K562 (cell line): ENCODE data around the gene MARK3. TPM values are rescaled to one million over a fixed set of nuclear protein-coding genes. Genes with fewer than 3 reads are reported as not detected.
A peak's percentile ranks its signal among the peaks of the same experiment; 100 is the strongest.

Experiments
- ATAC-seq: fragments of 200-7000 bp; cut with Tn5 transposase; 3 replicates; pipeline ENCODE4 v1.9.1; 2020; ENCODE audit warnings: moderate library complexity
- BruUV-seq: library from RNA; stranded (reverse); fragments of 400-500 nt; replicated peaks from 2 replicates; lab custom pipeline; 2021; lab: Mats Ljungman, UMichigan
- CTCF ChIA-PET: fragments of 300-600 bp; formaldehyde crosslinking; extraction: SDS; loops from one replicate; lab custom pipeline; 2021; ENCODE audit warnings: low intra/inter-chr PET ratio; lab: Yijun Ruan, JAX
- POLR2A ChIA-PET: fragments of 300-600, 350-650 bp; sonication (Branson Sonifier 250); formaldehyde crosslinking; extraction: SDS; loops from one replicate; lab custom pipeline; 2021; ENCODE audit warnings: antibody characterized with exemption, inconsistent platforms; lab: Yijun Ruan, JAX
- DNase-seq, 4 experiments: peaks; one replicate each; pipeline versions ENCODE4 v3.0.0 to v3.0.0-alpha.2; 2011 to 2018; ENCODE audit warnings: low spot score in 3 of 4, mixed read lengths in 3 of 4; ENCODE audit errors: extremely low read depth in 1 of 4
- FAIRE-seq: peaks from 2 replicates; lab custom pipeline; 2011; peaks lifted over from hg19 to GRCh38; lab: Jason Lieb, UNC
- H2AFZ ChIP-seq: 2 replicates; pipeline ENCODE4 v1.6.0; 2011; ENCODE audit warnings: low read depth, low read length, control low read depth, inconsistent platforms
- H3K27ac ChIP-seq: fragments of 200-600 bp; 3 replicates; pipeline ENCODE4 v1.8.0; 2011; ENCODE audit warnings: low read depth, mild to moderate bottlenecking, control low read depth, inconsistent platforms, low read length, moderate library complexity, mixed read lengths; ENCODE audit errors: extremely low read depth
- H3K27me3 ChIP-seq, 2 experiments: fragments of 300-600 bp in 1 of 2; 2 replicates in 1 of 2; 3 replicates in 1 of 2; pipeline versions ENCODE4 v1.6.0 to v1.8.0; 2011; ENCODE audit warnings: inconsistent platforms in 2 of 2, low read length in 2 of 2, mild to moderate bottlenecking in 1 of 2, mixed read lengths in 1 of 2, moderate library complexity in 1 of 2; ENCODE audit not compliant: control insufficient read depth in 2 of 2, insufficient read depth in 2 of 2
- H3K36me3 ChIP-seq: fragments of 300-600 bp; 3 replicates; pipeline ENCODE4 v1.8.0; 2011; ENCODE audit warnings: mild to moderate bottlenecking, low read length, inconsistent platforms; ENCODE audit not compliant: control insufficient read depth, insufficient read depth
- H3K4me1 ChIP-seq, 2 experiments: fragments of 200-600 bp in 1 of 2; replicated peaks in 1 of 2; 2 replicates in 1 of 2; 3 replicates in 1 of 2; pipeline versions ENCODE4 v1.5.1 to v1.8.0; 2011; ENCODE audit warnings: inconsistent platforms in 2 of 2, low read length in 2 of 2, mild to moderate bottlenecking in 1 of 2, mixed read lengths in 1 of 2, moderate library complexity in 1 of 2; ENCODE audit not compliant: control insufficient read depth in 2 of 2, insufficient read depth in 2 of 2
- H3K4me2 ChIP-seq: 2 replicates; pipeline ENCODE4 v1.6.1; 2011; ENCODE audit warnings: low read length, control low read depth, inconsistent platforms, mixed read lengths; ENCODE audit not compliant: insufficient read depth
- H3K4me3 ChIP-seq: fragments of 200-600 bp; sonication (generic), shearing (Covaris generic); 2 replicates; pipeline ENCODE4 v1.5.1; 2016; ENCODE audit warnings: control low read depth, inconsistent platforms
- H3K79me2 ChIP-seq: fragments of 200-600 bp; 3 replicates; pipeline ENCODE4 v1.8.0; 2011; ENCODE audit warnings: low read length, inconsistent platforms; ENCODE audit not compliant: control insufficient read depth, insufficient read depth
- H3K9ac ChIP-seq, 2 experiments: 2 replicates each; pipeline versions ENCODE4 v1.6.0 to v1.6.1; 2011; ENCODE audit warnings: low read depth in 2 of 2, low read length in 2 of 2, control low read depth in 1 of 2, inconsistent platforms in 1 of 2, mild to moderate bottlenecking in 1 of 2, mixed read lengths in 1 of 2; ENCODE audit not compliant: insufficient read depth in 1 of 2
- H3K9me1 ChIP-seq: one replicate; pipeline ENCODE4 v1.6.0; 2011; ENCODE audit warnings: inconsistent platforms, mild to moderate bottlenecking, low read length, moderate library complexity; ENCODE audit not compliant: control insufficient read depth, insufficient read depth
- H3K9me3 ChIP-seq: replicated peaks from 2 replicates; pipeline ENCODE4 v1.5.1; 2011; ENCODE audit warnings: low read depth, low read length, inconsistent platforms; ENCODE audit not compliant: control insufficient read depth, insufficient read depth
- H4K20me1 ChIP-seq: replicated peaks from 2 replicates; pipeline ENCODE4 v1.6.1; 2011; ENCODE audit warnings: low read length, inconsistent platforms, mixed read lengths; ENCODE audit not compliant: control insufficient read depth, insufficient read depth
- CEBPB ChIP-seq: fragments of 450-650 bp; IDR thresholded peaks from 2 replicates; pipeline ENCODE4 v1.6.1; 2016; ENCODE audit warnings: missing genetic modification characterization, missing compliant biosample characterization
- FOS ChIP-seq: IDR thresholded peaks from 3 replicates; pipeline ENCODE4 v1.6.1; 2011; ENCODE audit not compliant: insufficient read length; ENCODE audit errors: extremely low read depth
- FOXA1 ChIP-seq: fragments of 450-650 bp; IDR thresholded peaks from 2 replicates; pipeline ENCODE4 v1.6.1; 2016; ENCODE audit warnings: mild to moderate bottlenecking, borderline replicate concordance
- NKRF ChIP-seq: fragments of 450-650 bp; IDR thresholded peaks from 2 replicates; pipeline ENCODE4 v1.6.1; 2016; ENCODE audit warnings: borderline replicate concordance
- NR2C1 ChIP-seq, 2 experiments: fragments of 450-650 bp; IDR thresholded peaks; 2 replicates each; pipeline ENCODE4 v1.6.1; 2017; ENCODE audit warnings: mild to moderate bottlenecking in 2 of 2, antibody characterized with exemption in 1 of 2, inconsistent platforms in 1 of 2, missing compliant biosample characterization in 1 of 2, missing genetic modification characterization in 1 of 2
- RBBP5 ChIP-seq: fragments of 200-600 bp; sonication (generic); IDR thresholded peaks from 2 replicates; pipeline ENCODE4 v1.6.1; 2012; ENCODE audit warnings: borderline replicate concordance, mild to moderate bottlenecking, low read length, control low read depth, inconsistent platforms; ENCODE audit not compliant: insufficient read depth, poor library complexity, severe bottlenecking
- SAP30 ChIP-seq: fragments of 200-600 bp; sonication (generic); IDR thresholded peaks from 2 replicates; pipeline ENCODE4 v1.6.1; 2012; ENCODE audit warnings: borderline replicate concordance, low read depth, mild to moderate bottlenecking, moderate library complexity, low read length, control low read depth, inconsistent platforms; ENCODE audit not compliant: insufficient read depth, poor library complexity, severe bottlenecking
- SIN3A ChIP-seq, 2 experiments: fragments of 150-350 bp in 1 of 2; IDR thresholded peaks; 2 replicates each; pipeline ENCODE4 v1.6.1; 2011 to 2016; ENCODE audit warnings: borderline replicate concordance in 2 of 2, low read depth in 2 of 2, low read length in 2 of 2, mild to moderate bottlenecking in 2 of 2, moderate library complexity in 2 of 2; ENCODE audit not compliant: control insufficient read depth in 1 of 2
- SMAD4 ChIP-seq: fragments of 250-450 bp; sonication (Bioruptor Pico); conservative IDR thresholded peaks from 2 replicates; pipeline ENCODE4 v1.8.0; 2021; ENCODE audit warnings: inconsistent platforms, mild to moderate bottlenecking, moderate library complexity
- TAF1 ChIP-seq: IDR thresholded peaks from 2 replicates; pipeline ENCODE4 v1.6.1; 2011; ENCODE audit warnings: mild to moderate bottlenecking, low read length, moderate library complexity; ENCODE audit not compliant: insufficient read depth, control insufficient read depth, severe bottlenecking; ENCODE audit errors: extremely low read depth
- WGBS: fragments of 100-300 bp; shearing (Covaris generic); methylation state at CpG from one replicate; pipeline ENCODE4 v1.1.6; 2016; ENCODE audit warnings: low coverage, mixed read lengths; ENCODE audit not compliant: insufficient coverage; ENCODE audit errors: missing lambda C conversion rate; 5-methylcytosine and 5-hydroxymethylcytosine counted together
- in situ Hi-C: fragments of 300-500 bp; cut with MboI; formaldehyde crosslinking; loops from 4 replicates; pipeline ENCODE4 v1.15.0; 2018; ENCODE audit warnings: inconsistent platforms, mixed read lengths
- intact Hi-C: fragments of 100-400 bp; cut with micrococcal nuclease; formaldehyde crosslinking; loops from 2 replicates; pipeline ENCODE4 v1.14.2; 2022
- polyA plus RNA-seq, 8 experiments: library from polyadenylated mRNA; depleted of rRNA in 4 of 8; stranded (reverse) in 5 of 8; unstranded in 3 of 8; fragments of >200 nt; fragmentation: Nextera tagmentation in 2 of 8; fragmentation: Illumina TruSeq in 1 of 8; extraction: Ambion mirVana in 2 of 8; extraction: Trizol in 1 of 8; gene quantifications; 2 replicates each; pipeline versions ENCODE4 v1.2.1 to v1.2.3, GENCODE V29; 2011 to 2014; ENCODE audit warnings: inconsistent platforms in 1 of 8, missing spikeins in 1 of 8
- total RNA-seq, 7 experiments: library from RNA; depleted of rRNA in 6 of 7; stranded (reverse); fragments of >200 nt in 6 of 7; fragmentation: Illumina TruSeq in 2 of 7; extraction: Trizol in 2 of 7; gene quantifications; 2 replicates each; pipeline versions ENCODE4 v1.2.1 to v1.2.3, GENCODE V29; 2011 to 2021; ENCODE audit warnings: low replicate concordance in 1 of 7
- TF ChIP-seq, protein P1 (sequence below): sonication (generic); formaldehyde crosslinking; IDR thresholded peaks from 2 replicates; pipeline ENCODE4 v1.8.0; 2022; ENCODE audit warnings: mild to moderate bottlenecking, missing genetic modification reagents, borderline replicate concordance
- TF ChIP-seq, protein P2 (sequence below), 2 experiments: fragments of 450-650 bp; IDR thresholded peaks; 2 replicates each; pipeline ENCODE4 v1.6.1; 2016

MARK3 gene
- total and polyA plus RNA-seq, 9 of the 15 experiments (the other 6 are each of a cell fraction or from before 2014, with no cell fraction given): 10.1 to 68.7 (median 56.3) TPM

DNA sequence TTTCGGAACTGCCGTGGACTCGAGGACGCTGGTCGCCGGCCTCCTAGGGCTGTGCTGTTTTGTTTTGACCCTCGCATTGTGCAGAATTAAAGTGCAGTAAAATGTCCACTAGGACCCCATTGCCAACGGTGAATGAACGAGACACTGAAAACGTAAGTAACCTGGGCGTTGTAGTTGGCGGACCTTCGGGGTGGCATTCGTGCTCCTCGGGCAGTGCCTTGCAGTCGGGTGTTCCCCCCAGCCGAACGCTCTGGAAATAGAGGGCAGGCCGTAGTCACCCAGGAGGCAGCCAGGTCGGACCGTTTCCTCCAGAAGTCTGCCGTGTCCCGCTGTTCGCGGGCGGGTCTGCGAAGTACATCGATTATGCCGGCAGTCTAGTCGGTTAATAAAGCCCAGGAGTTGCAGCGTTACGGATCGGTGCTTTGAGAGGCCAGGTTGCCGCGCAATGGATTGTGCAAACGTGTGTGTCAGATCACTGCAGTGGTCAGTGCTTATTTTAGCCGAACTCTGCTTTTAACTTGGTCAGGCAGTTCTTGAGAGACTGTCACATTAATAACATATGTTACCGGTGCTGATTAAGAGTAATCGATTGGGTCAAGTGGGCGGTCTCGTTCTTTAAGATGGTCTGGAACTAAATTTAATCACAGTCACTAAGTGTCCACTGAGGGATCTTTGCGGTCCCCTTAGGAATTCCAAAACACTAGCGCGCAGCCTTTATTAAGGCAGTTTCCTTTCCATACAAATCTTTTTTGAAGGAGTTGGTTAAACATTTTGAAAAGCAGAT lies 906 bp downstream of the MARK3 start:
- H3K27me3 ChIP-seq: no peaks in the 10 kb centered on the region
- in situ Hi-C loops: loop anchor here (5.0 kb wide), 1 partner anchor 89 kb away; no protein-coding TSS in a partner anchor
- H3K4me2 ChIP-seq: peak overlapping the region; percentile 87
- H3K9me1 ChIP-seq: no peaks in the 10 kb centered on the region
- peak overlapping the region; percentile 96 for H3K4me3 ChIP-seq
- ChIA-PET POLR2A (interaction anchor here (0.7 to 1.5 kb wide), 3 partner anchors 8 to 52 kb away, joined by 3 read pairs; partner anchors contain the start of gene EIF5), CTCF (interaction anchor here (0.7 kb wide), 1 partner anchor 110 kb away, joined by 3 read pairs; no protein-coding TSS in a partner anchor)
- H3K9ac ChIP-seq: peak overlapping the region; percentile 83 to 97
- H3K36me3 ChIP-seq: peaks cover 8% of the 10 kb centered on the region; the same call in 2 of the 3 replicates
- ATAC-seq (peak; percentile 18), FAIRE-seq (peak; percentile 57), DNase-seq (peak in 1 of 4 experiments; percentile 30)
- under 1% methylated on average over 42 of the region's 44 CpGs for WGBS
- intact Hi-C loops: loop anchor here (5.0 kb wide), 1 partner anchor 54 kb away; the partner anchor contains the start of gene EIF5
- no peaks in the 10 kb centered on the region; the same call in 1 of the 2 replicates for H3K9me3 ChIP-seq
- H3K4me1 ChIP-seq: peaks cover 12 to 27% of the 10 kb centered on the region in 2 experiments; a peak in 4 of 5 replicates
- peak overlapping the region; percentile 92 for H3K27ac ChIP-seq
- peaks cover 61% of the 10 kb centered on the region for H3K79me2 ChIP-seq
- peaks cover 6% of the 10 kb centered on the region; the same call in 1 of the 2 replicates for H4K20me1 ChIP-seq
- TSS peak; percentile 55 for BruUV-seq
- no peak overlapping the region for H2AFZ ChIP-seq
- TF ChIP-seq TAF1 (peak; percentile 8), NKRF (peak; percentile 36; the same call in 1 of the 2 replicates), CEBPB (peak; percentile 44; the same call in 1 of the 2 replicates), SAP30 (peak; percentile 49), FOS (no peak), FOXA1 (no peak), SMAD4 (CRISPR knock-in tag) (no peak), NR2C1 (IDR thresholded peaks at IDR 0.05) (no peak), NR2C1 (tag; IDR thresholded peaks at IDR 0.05) (no peak), SIN3A (IDR thresholded peaks at IDR 0.05; ENCODE audit: borderline replicate concordance in 2 of 2, control insufficient read depth in 1 of 2, low read depth in 2 of 2, low read length in 2 of 2) (no peak), RBBP5 (peak; percentile 1)
- TF ChIP-seq, protein P1, sequence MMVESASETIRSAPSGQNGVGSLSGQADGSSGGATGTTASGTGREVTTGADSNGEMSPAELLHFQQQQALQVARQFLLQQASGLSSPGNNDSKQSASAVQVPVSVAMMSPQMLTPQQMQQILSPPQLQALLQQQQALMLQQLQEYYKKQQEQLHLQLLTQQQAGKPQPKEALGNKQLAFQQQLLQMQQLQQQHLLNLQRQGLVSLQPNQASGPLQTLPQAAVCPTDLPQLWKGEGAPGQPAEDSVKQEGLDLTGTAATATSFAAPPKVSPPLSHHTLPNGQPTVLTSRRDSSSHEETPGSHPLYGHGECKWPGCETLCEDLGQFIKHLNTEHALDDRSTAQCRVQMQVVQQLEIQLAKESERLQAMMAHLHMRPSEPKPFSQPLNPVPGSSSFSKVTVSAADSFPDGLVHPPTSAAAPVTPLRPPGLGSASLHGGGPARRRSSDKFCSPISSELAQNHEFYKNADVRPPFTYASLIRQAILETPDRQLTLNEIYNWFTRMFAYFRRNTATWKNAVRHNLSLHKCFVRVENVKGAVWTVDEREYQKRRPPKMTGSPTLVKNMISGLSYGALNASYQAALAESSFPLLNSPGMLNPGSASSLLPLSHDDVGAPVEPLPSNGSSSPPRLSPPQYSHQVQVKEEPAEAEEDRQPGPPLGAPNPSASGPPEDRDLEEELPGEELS (CRISPR knock-in tag): no peak
- TF ChIP-seq, protein P2, sequence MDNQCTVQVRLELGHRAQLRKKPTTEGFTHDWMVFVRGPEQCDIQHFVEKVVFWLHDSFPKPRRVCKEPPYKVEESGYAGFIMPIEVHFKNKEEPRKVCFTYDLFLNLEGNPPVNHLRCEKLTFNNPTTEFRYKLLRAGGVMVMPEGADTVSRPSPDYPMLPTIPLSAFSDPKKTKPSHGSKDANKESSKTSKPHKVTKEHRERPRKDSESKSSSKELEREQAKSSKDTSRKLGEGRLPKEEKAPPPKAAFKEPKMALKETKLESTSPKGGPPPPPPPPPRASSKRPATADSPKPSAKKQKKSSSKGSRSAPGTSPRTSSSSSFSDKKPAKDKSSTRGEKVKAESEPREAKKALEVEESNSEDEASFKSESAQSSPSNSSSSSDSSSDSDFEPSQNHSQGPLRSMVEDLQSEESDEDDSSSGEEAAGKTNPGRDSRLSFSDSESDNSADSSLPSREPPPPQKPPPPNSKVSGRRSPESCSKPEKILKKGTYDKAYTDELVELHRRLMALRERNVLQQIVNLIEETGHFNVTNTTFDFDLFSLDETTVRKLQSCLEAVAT (IDR thresholded peaks at IDR 0.05): 0 out of 4 replicates have a peak, but pooled peaks of 1 of the 2 experiments have one; percentile 21
